ENCODE data around the gene OR52E4. TPM values are rescaled to one million over a fixed set of nuclear protein-coding genes. Genes with fewer than 3 reads are reported as not detected.
A peak's percentile ranks its signal among the peaks of the same experiment; 100 is the strongest.

The OR52E4 gene
- polyA plus RNA-seq, 3 donors, result not detected

DNA sequence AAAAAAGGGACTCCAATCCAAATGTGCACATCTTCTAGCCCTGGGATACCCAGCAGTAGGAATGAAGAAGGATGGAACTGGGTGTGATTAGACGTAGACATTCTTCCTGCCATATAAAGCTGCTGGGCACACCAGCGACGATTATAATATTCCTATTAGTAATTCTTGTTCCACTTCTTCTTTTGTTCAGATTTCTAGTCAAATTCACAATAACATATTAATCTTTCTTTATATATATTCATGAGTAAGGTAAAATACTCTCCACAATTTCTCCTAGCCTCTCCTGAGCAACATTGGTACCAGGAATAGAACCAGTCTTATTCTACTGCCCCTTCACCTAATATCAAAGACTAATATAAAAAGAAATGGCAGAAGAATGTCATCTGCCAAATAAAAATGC lies 22.8 kb upstream of the OR52E4 start, which contains the start of gene OR52E8:
OR52E8 (minus strand) TSS at position 101 of the 400 bp plus-strand sequence; CDS start at position 101, 0 bp downstream.
- H3K27ac ChIP-seq (ENCODE audit: low read depth in 1 of 2, low read length in 2 of 2), result no peak within 1 kb of the TSS
- intact Hi-C loops (cut with micrococcal nuclease), result no loop called here
- Mint-ChIP-seq H3K4me3 (no peak within 1 kb of the TSS), H3K36me3 (no peaks in the 10 kb centered on the region), H3K4me1 (no peaks in the 10 kb centered on the region), H3K27me3 (ENCODE audit: low read depth in 3 of 3) (no peaks in the 10 kb centered on the region), H3K9me3 (peaks cover 0 to 5% (median 0%) of the 10 kb centered on the region in 7 donors), H3K27ac (peak within 1 kb of the TSS in 1 of 7 donors; percentile 50)
- no peaks in the 10 kb centered on the region for H3K4me1 ChIP-seq (ENCODE audit: control insufficient read depth in 1 of 2, insufficient read depth in 2 of 2, low read length in 2 of 2)
- H4K20me1 ChIP-seq (ENCODE audit: insufficient read depth, low read length), result no peaks in the 10 kb centered on the region
- H3K4me3 ChIP-seq (replicated peaks in 1 of 3; ENCODE audit: low read depth in 2 of 3, low read length in 3 of 3), result no peak within 1 kb of the TSS
- H3K9ac ChIP-seq (ENCODE audit: insufficient read depth, low read length, poor library complexity, severe bottlenecking), result no peak within 1 kb of the TSS
- no peaks in the 10 kb centered on the region for H3K79me2 ChIP-seq (ENCODE audit: insufficient read depth, low read length)
- DNase-seq, result no peak
- TF ChIP-seq, protein P1, sequence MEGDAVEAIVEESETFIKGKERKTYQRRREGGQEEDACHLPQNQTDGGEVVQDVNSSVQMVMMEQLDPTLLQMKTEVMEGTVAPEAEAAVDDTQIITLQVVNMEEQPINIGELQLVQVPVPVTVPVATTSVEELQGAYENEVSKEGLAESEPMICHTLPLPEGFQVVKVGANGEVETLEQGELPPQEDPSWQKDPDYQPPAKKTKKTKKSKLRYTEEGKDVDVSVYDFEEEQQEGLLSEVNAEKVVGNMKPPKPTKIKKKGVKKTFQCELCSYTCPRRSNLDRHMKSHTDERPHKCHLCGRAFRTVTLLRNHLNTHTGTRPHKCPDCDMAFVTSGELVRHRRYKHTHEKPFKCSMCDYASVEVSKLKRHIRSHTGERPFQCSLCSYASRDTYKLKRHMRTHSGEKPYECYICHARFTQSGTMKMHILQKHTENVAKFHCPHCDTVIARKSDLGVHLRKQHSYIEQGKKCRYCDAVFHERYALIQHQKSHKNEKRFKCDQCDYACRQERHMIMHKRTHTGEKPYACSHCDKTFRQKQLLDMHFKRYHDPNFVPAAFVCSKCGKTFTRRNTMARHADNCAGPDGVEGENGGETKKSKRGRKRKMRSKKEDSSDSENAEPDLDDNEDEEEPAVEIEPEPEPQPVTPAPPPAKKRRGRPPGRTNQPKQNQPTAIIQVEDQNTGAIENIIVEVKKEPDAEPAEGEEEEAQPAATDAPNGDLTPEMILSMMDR (IDR thresholded peaks at IDR 0.05), result no peak
- no peaks in the 10 kb centered on the region for H3K9me3 ChIP-seq (replicated peaks in 1 of 2; ENCODE audit: control insufficient read depth in 1 of 2, insufficient read depth in 1 of 2, low read length in 2 of 2)
- H3K27me3 ChIP-seq (ENCODE audit: control insufficient read depth in 2 of 2, insufficient read depth in 2 of 2, low read length in 2 of 2), result no peaks in the 10 kb centered on the region
- no peak within 1 kb of the TSS for H2AFZ ChIP-seq (ENCODE audit: insufficient read depth, low read depth, low read length, poor library complexity, severe bottlenecking)
- no peak within 1 kb of the TSS for H3K4me2 ChIP-seq (replicated peaks; ENCODE audit: extremely low read depth, low read length, poor library complexity, severe bottlenecking)
- H3K36me3 ChIP-seq (replicated peaks in 1 of 2; ENCODE audit: control insufficient read depth in 1 of 2, insufficient read depth in 2 of 2, low read length in 2 of 2), result no peaks in the 10 kb centered on the region
- WGBS (ENCODE audit: insufficient coverage), result no CpG with 5 or more reads among the region's 3 CpGs

- Histone ChIP-seq H3K79me2 (ENCODE audit: insufficient read depth, low read length) (no peaks in the 10 kb centered on the region), H3K27me3 (ENCODE audit: control insufficient read depth in 2 of 2, insufficient read depth in 2 of 2, low read length in 2 of 2) (no peaks in the 10 kb centered on the region), H3K9ac (ENCODE audit: insufficient read depth, low read length, poor library complexity, severe bottlenecking) (no peak overlapping the region), H2AFZ (ENCODE audit: insufficient read depth, low read depth, low read length, poor library complexity, severe bottlenecking) (no peak overlapping the region), H3K4me1 (ENCODE audit: control insufficient read depth in 1 of 2, insufficient read depth in 2 of 2, low read length in 2 of 2) (no peaks in the 10 kb centered on the region), H3K27ac (ENCODE audit: low read depth in 1 of 2, low read length in 2 of 2) (no peak overlapping the region), H3K4me3 (replicated peaks in 1 of 3; ENCODE audit: low read depth in 2 of 3, low read length in 3 of 3) (no peak overlapping the region), H3K4me2 (replicated peaks; ENCODE audit: extremely low read depth, low read length, poor library complexity, severe bottlenecking) (no peak overlapping the region), H4K20me1 (ENCODE audit: insufficient read depth, low read length) (no peaks in the 10 kb centered on the region), H3K9me3 (replicated peaks in 1 of 2; ENCODE audit: control insufficient read depth in 1 of 2, insufficient read depth in 1 of 2, low read length in 2 of 2) (no peaks in the 10 kb centered on the region), H3K36me3 (replicated peaks in 1 of 2; ENCODE audit: control insufficient read depth in 1 of 2, insufficient read depth in 2 of 2, low read length in 2 of 2) (no peaks in the 10 kb centered on the region)
- H3K36me3 Mint-ChIP-seq, result no peaks in the 10 kb centered on the region
- no peak overlapping the region for H3K27ac Mint-ChIP-seq
- TF ChIP-seq, protein P1 (IDR thresholded peaks at IDR 0.05), result no peak
- intact Hi-C loops (cut with micrococcal nuclease), result no loop called here
- peaks cover 0 to 10% (median 3%) of the 10 kb centered on the region in 7 donors for H3K9me3 Mint-ChIP-seq
- H3K4me1 Mint-ChIP-seq, result no peaks in the 10 kb centered on the region
- H3K4me3 Mint-ChIP-seq, result no peak overlapping the region
- no CpG with 5 or more reads among the region's 2 CpGs for WGBS (ENCODE audit: insufficient coverage)
- H3K27me3 Mint-ChIP-seq (ENCODE audit: low read depth in 3 of 3), result peaks cover 0 to 3% (median 0%) of the 10 kb centered on the region in 3 donors
- DNase-seq, result no peak
These were observed 14.6 kb upstream of the OR52E4 start for GRCh38 chr11:5865826-5866225.
